ENCODE measurements around the gene TNPO3.

TNPO3 gene

DNA sequence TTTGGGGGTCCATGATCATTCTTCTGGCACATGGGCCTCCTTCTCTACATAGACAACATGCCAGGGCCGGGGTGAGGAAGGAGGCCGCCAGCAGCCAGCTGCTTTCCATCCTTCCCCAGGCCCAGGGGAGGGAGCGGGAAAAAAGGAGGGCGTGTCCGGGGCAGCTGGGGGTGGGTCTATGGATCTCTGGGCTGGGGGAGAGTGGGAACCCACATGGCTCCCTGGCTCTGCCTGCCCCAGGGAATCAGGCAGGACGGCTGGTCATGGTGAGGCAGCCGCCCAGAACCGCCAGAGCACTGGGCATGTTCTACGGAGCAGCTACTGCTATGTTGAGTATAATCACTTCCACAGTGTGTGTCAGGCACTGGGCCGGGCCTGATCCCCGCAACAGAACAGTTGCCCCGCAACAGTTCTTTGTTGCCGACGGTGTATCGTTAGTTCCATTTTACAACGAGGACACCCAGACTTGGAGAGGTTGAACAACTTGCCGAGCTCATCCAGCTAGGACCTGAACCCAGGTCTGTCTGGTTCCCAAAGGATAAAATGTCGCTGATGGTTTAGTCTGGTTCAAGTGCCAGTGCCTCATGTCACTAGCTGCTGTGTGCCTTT lies 123.6 kb downstream of the TNPO3 start:
- no peaks in the 10 kb centered on the region for H3K9me3 ChIP-seq (ENCODE audit: control insufficient read depth, low read length)
- no peak overlapping the region for H3K4me3 ChIP-seq (ENCODE audit: low read length)
- peaks cover 6% of the 10 kb centered on the region for H3K4me1 ChIP-seq (ENCODE audit: control insufficient read depth, insufficient read depth, low read length)
- no peaks in the 10 kb centered on the region for H3K36me3 ChIP-seq (ENCODE audit: control insufficient read depth, insufficient read depth, low read length)
- peaks cover 4% of the 10 kb centered on the region for H3K27me3 ChIP-seq (ENCODE audit: control insufficient read depth, insufficient read depth, low read length)
- H3K9ac ChIP-seq (ENCODE audit: low read length): no peak overlapping the region

DNA sequence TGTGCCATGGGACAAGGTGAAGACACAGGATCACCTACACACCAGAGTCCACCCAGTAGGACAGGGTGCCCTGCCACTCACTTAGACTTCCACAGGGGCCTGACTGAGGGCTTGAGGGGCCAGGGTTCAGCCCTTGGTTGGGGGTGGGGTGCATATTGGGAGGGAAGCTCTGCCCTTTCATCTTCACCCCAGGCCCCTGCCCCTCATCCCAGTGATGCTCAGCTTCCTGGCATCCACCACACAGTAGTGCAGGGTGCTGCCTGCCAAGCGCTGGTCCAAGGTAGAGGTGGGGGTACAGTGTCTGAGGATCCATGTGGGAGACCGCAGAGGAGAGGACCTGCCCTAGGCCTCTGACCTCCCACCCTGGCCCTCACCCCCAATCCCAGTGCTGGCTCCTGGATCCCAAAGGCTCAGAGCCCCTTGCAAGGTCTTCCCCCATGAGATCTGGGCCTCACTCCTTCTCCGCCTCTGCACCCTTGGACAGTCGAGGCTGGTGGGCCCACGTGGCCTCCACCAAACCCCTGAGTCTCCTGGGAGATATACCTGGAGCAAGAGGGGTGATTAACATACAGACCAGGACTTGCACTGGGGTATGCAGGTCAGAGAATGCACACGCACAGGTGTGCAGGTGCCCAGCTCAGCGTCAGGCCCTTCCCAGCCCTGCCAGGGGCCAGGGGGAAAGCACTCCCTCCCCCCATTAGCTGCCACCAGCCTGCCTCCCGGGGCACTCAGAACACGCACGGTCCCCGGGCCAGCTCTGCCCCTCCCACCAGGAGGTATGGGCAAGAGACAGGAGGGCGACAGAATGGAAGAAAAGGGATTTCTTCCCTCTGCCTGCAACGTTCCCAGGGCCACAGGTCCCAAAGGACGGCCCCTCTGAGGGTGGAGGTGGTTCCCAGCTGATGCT lies 125.8 kb downstream of the TNPO3 start:
- Histone ChIP-seq H3K9ac (ENCODE audit: low read length) (no peak overlapping the region), H3K36me3 (ENCODE audit: control insufficient read depth, insufficient read depth, low read length) (no peaks in the 10 kb centered on the region), H3K4me1 (ENCODE audit: control insufficient read depth, insufficient read depth, low read length) (peaks cover 6% of the 10 kb centered on the region), H3K4me3 (ENCODE audit: low read length) (no peak overlapping the region), H3K27me3 (ENCODE audit: control insufficient read depth, insufficient read depth, low read length) (peaks cover 4% of the 10 kb centered on the region), H3K9me3 (ENCODE audit: control insufficient read depth, low read length) (no peaks in the 10 kb centered on the region)

DNA sequence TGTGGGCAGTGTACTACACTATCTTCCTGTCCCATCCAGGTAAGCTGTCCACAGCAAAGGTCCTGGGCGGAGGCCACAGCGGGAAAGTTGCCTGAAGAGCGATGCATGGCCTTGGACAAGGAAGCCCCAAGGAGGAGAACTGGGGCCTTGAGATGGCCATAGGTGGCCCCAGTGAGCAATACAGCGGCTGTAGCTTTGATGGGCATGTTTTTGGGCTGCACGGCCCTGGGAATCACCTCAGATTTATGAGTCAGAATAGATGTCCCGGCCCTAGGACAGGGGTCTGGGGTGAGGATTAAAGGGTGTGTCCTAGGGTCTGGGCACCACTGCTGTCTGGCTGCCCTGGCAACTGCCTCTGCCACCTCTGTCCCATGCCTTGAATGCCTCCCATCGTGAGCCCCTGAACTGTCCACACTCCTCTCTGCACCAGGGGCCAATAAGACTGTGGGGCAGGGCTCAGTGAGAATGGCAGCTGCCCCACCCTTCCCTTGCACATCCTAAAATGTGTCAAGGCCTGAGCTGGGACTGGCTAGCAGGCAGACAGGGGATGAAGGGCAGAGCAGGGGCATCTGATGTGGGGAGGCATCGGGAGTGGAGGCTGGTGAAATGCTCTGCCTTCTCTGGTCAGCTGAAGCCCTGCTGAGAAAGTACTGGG lies 126.6 kb downstream of the TNPO3 start:
- Histone ChIP-seq H3K9me3 (ENCODE audit: control insufficient read depth, low read length) (no peaks in the 10 kb centered on the region), H3K36me3 (ENCODE audit: control insufficient read depth, insufficient read depth, low read length) (no peaks in the 10 kb centered on the region), H3K4me1 (ENCODE audit: control insufficient read depth, insufficient read depth, low read length) (peaks cover 6% of the 10 kb centered on the region), H3K4me3 (ENCODE audit: low read length) (no peak overlapping the region), H3K27me3 (ENCODE audit: control insufficient read depth, insufficient read depth, low read length) (peaks cover 7% of the 10 kb centered on the region), H3K9ac (ENCODE audit: low read length) (no peak overlapping the region)

DNA sequence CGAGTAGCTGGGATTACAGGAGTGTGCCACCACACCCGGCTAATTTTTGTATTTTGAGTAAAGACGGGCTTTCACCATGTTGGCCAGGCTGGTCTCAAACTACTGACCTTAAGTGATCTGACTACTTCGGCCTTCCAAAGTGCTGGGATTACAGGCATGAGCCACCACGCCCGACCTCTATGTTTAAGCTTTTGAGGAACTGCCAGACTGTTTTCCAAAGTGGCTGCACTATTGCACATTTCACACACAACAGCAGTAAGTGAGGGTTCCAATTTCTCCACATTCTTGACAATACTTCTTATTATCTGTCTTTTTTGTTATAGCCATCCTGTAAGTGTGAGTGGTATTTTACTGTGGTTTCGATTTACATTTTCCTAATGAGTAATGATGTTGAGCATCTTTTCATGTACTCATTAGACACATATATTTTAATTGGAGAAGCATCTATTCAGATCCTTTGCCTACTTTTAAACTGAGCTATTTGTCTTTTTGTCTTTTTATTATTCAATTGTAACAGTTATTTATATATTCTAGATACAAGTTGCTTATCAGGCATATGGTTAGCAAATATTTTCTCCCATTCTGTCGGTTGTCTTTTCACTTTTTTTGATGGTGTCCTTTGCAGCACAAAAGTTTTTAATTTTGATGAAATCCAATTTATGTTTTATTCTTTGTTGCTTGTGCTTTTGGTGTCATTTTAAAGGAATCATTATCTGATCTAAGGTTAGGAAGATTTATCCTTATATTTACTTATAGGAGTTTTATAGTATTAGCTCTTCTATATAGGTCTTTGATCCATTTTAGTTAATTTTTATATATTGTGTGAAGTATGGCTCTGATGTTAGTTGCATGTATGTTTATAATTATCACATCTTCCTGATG lies 130.0 kb downstream of the TNPO3 start:
- H3K27me3 ChIP-seq (ENCODE audit: control insufficient read depth, insufficient read depth, low read length): peaks cover 13% of the 10 kb centered on the region
- H3K4me3 ChIP-seq (ENCODE audit: low read length): no peak overlapping the region
- no peaks in the 10 kb centered on the region for H3K36me3 ChIP-seq (ENCODE audit: control insufficient read depth, insufficient read depth, low read length)
- H3K4me1 ChIP-seq (ENCODE audit: control insufficient read depth, insufficient read depth, low read length): no peaks in the 10 kb centered on the region
- no peaks in the 10 kb centered on the region for H3K9me3 ChIP-seq (ENCODE audit: control insufficient read depth, low read length)
- no peak overlapping the region for H3K9ac ChIP-seq (ENCODE audit: low read length)

DNA sequence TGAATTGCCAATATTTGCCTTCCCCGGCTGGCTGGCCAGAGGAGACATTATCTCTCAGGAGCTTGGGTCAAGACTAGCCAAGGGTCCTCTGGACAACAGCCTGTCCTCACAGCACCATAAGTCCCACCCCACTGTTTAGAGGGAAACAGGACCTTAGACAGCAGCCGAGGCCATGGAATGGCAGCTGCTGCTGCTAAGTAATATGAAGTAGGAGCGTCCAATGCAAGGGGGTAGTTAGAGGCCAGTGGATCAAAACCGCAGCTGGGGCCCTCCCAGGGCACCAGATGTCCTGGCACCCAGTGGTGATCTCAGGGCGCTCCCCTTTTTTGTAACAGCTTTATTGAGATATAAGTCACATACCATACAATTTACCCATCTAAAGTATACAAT lies 131.5 kb downstream of the TNPO3 start:
- Histone ChIP-seq H3K4me1 (ENCODE audit: control insufficient read depth, insufficient read depth, low read length) (no peaks in the 10 kb centered on the region), H3K4me3 (ENCODE audit: low read length) (no peak overlapping the region)

DNA sequence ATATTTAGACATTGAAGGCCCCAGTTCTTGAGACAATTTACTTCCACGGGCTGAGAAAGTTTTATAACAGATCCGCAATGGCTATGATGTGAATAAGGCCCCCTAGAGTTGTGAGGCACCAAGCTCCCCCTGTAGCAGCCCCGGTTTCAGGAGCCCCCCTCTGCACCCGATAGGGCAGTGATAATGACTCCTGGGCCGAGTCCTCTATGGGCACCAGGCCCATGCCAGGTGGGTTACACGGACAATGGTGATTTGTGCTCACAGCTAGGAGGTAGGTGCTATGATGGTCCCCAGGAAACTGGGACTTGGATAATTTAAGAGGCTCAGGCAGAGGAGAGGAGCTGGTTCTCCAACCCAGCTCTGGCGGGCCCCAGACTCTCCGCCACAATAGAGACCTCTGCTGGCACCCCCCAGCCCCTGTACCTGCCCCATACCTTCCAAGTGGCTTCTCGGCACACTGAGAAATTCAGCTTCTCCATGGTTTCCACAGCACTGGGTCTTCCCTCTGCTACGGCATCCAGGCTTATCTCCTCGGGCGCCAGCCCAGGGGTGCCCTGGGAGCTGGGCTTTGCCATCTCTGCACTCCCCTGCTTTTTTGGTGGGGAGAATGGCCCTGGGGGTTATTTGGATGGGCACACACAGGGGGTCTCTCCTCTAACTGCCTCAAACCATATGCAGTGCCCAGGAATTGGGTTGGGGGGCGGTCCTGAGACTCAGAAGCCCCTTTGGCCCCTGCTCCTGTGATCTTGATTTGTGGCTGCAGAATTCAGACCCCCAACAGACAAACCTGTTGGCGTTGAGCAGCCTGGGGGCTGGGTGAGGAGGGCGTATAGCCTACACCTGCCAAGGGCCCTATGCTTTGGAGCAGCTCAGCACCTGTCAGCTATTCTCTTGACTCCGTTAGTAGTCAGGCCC lies 132.2 kb downstream of the TNPO3 start:
- Histone ChIP-seq H3K36me3 (ENCODE audit: control insufficient read depth, insufficient read depth, low read length) (no peaks in the 10 kb centered on the region), H3K9me3 (ENCODE audit: control insufficient read depth, low read length) (no peaks in the 10 kb centered on the region), H3K27me3 (ENCODE audit: control insufficient read depth, insufficient read depth, low read length) (peaks cover 18% of the 10 kb centered on the region), H3K4me1 (ENCODE audit: control insufficient read depth, insufficient read depth, low read length) (no peaks in the 10 kb centered on the region), H3K4me3 (ENCODE audit: low read length) (no peak overlapping the region), H3K9ac (ENCODE audit: low read length) (no peak overlapping the region)

More for the DNA sequence above, 131.5 kb downstream of the TNPO3 start:
- H3K9me3 ChIP-seq (ENCODE audit: control insufficient read depth, low read length): no peaks in the 10 kb centered on the region
- no peaks in the 10 kb centered on the region for H3K36me3 ChIP-seq (ENCODE audit: control insufficient read depth, insufficient read depth, low read length)
- peaks cover 16% of the 10 kb centered on the region for H3K27me3 ChIP-seq (ENCODE audit: control insufficient read depth, insufficient read depth, low read length)
- H3K9ac ChIP-seq (ENCODE audit: low read length): no peak overlapping the region

DNA sequence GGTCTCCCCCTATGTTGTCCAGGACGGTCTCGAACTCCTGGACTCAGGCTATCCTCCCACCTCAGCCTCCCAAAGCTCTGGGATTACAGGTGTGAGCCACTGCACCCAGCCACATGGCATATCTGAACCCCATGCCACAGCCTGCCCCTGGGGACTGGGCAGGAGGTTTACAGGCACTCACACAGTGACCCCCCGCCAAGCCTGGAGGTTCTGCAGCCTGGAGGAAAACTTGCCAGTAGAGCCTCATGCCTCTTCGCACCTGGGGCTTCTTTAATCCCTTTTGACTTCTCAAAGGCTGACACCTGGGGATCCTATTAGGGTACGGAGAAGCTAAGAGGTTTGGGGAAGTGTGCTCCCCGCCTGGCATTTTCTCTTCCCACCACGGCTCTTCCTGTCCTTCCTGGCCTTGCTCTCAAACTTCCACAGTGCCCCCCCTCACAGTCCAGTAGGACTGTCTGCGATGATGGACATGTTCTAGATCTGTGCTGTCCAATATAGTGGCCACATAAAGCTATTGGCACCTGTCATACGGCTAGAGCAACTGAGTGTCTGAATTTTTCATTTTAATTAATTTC lies 133.0 kb downstream of the TNPO3 start:
- no peaks in the 10 kb centered on the region for H3K36me3 ChIP-seq (ENCODE audit: control insufficient read depth, insufficient read depth, low read length)
- H3K4me3 ChIP-seq (ENCODE audit: low read length): no peak overlapping the region
- H3K9me3 ChIP-seq (ENCODE audit: control insufficient read depth, low read length): no peaks in the 10 kb centered on the region
- peaks cover 18% of the 10 kb centered on the region for H3K27me3 ChIP-seq (ENCODE audit: control insufficient read depth, insufficient read depth, low read length)
- H3K9ac ChIP-seq (ENCODE audit: low read length): no peak overlapping the region
- H3K4me1 ChIP-seq (ENCODE audit: control insufficient read depth, insufficient read depth, low read length): no peaks in the 10 kb centered on the region

DNA sequence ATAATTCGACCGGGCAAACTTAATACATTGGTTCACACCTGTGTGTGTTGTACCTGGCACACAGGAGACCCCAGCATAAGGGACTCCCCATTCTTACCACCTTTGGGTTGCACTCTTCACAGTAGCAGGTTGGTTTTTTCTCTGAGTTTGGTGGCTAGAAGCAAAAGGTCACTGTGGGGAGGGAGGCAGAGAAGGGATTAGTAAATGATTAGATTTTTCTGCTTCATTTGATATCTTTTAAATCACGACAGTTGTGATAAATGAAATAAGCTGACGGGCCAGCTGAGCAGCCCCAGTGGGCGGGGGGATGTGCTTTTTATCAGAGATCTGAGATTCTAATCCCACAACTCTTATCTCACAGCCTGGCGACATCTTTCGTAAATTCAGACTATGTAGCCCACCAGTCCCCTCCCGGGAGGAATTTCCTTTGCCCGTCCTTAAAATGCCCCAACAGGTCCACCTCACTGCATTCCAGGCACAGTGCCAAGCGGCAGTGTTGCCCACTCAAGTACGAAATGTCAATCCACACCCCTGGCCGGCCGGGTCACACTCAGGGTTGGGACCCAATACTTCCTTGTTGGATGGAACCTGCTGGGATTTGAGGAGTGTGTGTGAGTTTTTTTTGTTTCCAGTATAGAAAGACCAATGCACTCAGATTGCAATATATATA lies 133.9 kb downstream of the TNPO3 start:
- Histone ChIP-seq H3K9ac (ENCODE audit: low read length) (no peak overlapping the region), H3K4me3 (ENCODE audit: low read length) (no peak overlapping the region), H3K27me3 (ENCODE audit: control insufficient read depth, insufficient read depth, low read length) (peaks cover 27% of the 10 kb centered on the region), H3K36me3 (ENCODE audit: control insufficient read depth, insufficient read depth, low read length) (no peaks in the 10 kb centered on the region), H3K9me3 (ENCODE audit: control insufficient read depth, low read length) (no peaks in the 10 kb centered on the region), H3K4me1 (ENCODE audit: control insufficient read depth, insufficient read depth, low read length) (no peaks in the 10 kb centered on the region)

DNA sequence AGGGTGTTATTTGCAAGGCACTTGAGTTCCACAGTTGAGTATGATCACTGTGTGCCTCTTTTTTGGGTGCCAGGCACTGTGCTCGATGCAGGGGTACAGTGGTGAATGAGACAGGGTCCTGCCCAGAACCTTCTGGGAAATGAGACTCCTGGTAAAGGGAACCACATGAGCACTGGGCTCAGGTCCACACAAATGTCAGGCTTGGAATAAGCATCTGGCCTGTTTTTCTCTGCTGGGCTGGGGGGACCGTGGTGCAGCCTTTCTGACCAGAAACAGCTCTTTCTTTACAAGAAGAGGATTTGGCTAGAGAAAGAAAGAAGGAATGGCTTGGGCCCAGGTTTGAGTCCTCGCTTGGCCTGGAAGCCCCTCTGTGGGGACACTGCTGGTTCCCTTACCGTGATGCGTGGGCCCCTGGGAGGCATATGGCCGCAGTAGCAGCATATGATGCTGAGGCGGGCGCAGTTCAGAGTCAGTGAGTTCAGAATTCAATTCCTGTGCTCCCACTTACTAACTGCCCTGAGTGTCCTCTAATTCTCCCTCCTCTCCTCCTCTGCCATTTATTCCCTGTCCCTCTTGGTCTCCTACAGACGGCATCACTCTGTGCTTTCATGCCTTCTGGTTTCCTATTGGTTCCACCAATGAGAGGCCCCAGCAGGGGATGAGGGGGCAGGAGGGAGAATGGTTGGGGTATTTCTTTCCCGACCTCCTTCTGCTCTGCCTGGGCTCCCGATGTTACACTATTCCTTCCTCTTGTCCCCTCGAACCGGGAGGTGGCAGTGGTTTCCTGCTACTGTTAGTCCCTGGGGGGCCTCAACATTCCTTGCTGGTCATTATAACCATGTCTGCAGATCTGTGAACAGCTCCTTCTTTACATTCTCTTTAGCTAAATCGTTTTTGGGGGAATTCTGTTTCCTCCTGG lies 134.8 kb downstream of the TNPO3 start:
- no peaks in the 10 kb centered on the region for H3K4me1 ChIP-seq (ENCODE audit: control insufficient read depth, insufficient read depth, low read length)
- peaks cover 35% of the 10 kb centered on the region for H3K27me3 ChIP-seq (ENCODE audit: control insufficient read depth, insufficient read depth, low read length)
- no peak overlapping the region for H3K4me3 ChIP-seq (ENCODE audit: low read length)
- H3K9me3 ChIP-seq (ENCODE audit: control insufficient read depth, low read length): no peaks in the 10 kb centered on the region
- H3K36me3 ChIP-seq (ENCODE audit: control insufficient read depth, insufficient read depth, low read length): no peaks in the 10 kb centered on the region
- H3K9ac ChIP-seq (ENCODE audit: low read length): no peak overlapping the region

DNA sequence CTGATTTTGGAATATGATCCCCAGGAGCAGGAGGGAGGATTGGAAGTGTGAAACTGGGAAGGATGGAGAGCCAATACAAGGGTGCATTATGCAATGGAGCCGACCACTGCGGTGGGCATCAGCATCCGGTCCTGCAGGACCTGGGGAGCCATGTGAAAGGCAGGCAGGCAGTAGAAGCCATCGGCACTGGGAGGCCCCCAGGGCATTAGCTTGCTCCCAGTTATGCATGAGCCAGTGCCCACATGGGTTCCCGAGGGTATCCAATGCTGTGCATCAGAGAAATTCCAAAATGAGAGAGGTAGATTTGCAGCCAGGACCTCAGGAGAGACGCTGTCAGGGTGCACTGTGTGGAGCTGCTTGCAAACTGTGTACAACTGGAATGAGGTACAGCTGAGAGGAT lies 135.7 kb downstream of the TNPO3 start:
- Histone ChIP-seq H3K9ac (ENCODE audit: low read length) (no peak overlapping the region), H3K9me3 (ENCODE audit: control insufficient read depth, low read length) (no peaks in the 10 kb centered on the region), H3K4me1 (ENCODE audit: control insufficient read depth, insufficient read depth, low read length) (no peaks in the 10 kb centered on the region), H3K27me3 (ENCODE audit: control insufficient read depth, insufficient read depth, low read length) (peaks cover 43% of the 10 kb centered on the region), H3K4me3 (ENCODE audit: low read length) (no peak overlapping the region), H3K36me3 (ENCODE audit: control insufficient read depth, insufficient read depth, low read length) (no peaks in the 10 kb centered on the region)

Data from mucosa of stomach (tissue), 1 donor.